ENCODE data around the gene TLN1. TPM values are rescaled to one million over a fixed set of nuclear protein-coding genes. Genes with fewer than 3 reads are reported as not detected.

The TLN1 gene
- total RNA-seq, 4 donors from 2014 or later, result 301 to 553 (median 412) TPM

DNA sequence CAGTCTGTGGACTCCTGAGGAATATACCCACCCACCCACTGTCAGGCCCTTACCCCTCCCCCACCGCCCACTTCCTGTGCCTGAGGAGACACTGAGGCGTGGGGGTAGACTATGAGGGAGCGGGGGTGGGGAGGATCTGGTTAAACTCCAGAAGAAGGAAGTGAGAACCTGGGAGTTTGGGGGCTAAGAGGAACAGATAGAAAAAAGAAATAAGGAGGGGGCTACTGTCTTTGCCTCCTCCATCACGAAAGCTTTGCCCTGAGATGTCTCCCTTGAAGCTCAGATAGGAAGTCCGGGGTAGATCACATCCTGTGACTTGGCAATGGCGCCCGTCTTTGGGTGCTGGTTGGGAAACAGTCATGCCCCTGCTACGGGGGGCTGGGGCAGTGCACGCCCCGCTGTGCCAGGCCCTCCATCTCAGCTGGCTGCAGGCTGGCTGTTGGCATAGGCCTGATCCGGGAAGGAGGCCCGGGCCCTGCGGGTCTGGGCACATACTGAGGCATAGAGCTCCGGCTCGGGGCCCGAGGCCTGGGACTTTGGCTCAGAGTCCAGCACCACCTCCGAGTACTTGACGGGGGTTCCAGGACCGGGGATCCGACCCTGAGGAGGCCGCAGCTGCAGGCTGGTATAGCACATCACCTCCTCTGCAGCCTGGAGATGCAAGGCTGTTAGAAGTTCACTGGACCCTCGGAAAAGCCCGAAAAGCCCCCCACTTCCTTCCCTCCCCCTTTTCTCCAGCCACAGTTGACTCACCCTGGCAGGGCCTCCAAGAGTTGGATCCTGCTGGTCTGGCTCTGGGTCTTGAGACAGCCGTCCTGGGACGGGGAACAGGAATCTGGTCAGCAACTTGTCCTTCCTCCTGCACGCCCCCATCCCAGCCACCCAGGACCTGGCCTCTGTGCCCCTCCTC is 82.3 kb downstream of the TLN1 start:
- DNase-seq (ENCODE audit: low spot score), result no peak
- TF ChIP-seq, protein P1, sequence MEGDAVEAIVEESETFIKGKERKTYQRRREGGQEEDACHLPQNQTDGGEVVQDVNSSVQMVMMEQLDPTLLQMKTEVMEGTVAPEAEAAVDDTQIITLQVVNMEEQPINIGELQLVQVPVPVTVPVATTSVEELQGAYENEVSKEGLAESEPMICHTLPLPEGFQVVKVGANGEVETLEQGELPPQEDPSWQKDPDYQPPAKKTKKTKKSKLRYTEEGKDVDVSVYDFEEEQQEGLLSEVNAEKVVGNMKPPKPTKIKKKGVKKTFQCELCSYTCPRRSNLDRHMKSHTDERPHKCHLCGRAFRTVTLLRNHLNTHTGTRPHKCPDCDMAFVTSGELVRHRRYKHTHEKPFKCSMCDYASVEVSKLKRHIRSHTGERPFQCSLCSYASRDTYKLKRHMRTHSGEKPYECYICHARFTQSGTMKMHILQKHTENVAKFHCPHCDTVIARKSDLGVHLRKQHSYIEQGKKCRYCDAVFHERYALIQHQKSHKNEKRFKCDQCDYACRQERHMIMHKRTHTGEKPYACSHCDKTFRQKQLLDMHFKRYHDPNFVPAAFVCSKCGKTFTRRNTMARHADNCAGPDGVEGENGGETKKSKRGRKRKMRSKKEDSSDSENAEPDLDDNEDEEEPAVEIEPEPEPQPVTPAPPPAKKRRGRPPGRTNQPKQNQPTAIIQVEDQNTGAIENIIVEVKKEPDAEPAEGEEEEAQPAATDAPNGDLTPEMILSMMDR (IDR thresholded peaks at IDR 0.05), result no peak
- no peak for ATAC-seq (ENCODE audit: low FRiP score)

Small RNA genes lying within 50 kb of the gene (small RNA-seq; reads per million reads assigned to genes)
- gene MIR6853, result not detected
- not detected for gene RMRP
- gene RN7SL22P, result not detected

Other genes with a start within 250 kb of the TLN1 start
- gene RUSC2, start 242.1 kb downstream of the TLN1 start, total RNA-seq, result 10 to 100 TPM; 12.2 to 23.5 (median 21.1) TPM
- 10 to 100 TPM; 29.6 to 53.0 (median 36.5) TPM for gene TESK1, start 126.9 kb downstream of the TLN1 start, total RNA-seq
- 10 to 100 TPM in 1 of 4 donors, 1 to 10 TPM in 3; 1.6 to 15.5 (median 4.9) TPM for gene CD72, start 113.8 kb downstream of the TLN1 start, total RNA-seq
- gene SIT1, start 81.3 kb downstream of the TLN1 start, total RNA-seq, result 1 to 10 TPM in 3 of 4 donors, under 1 TPM in 1; 0.74 to 5.2 (median 1.1) TPM
- 1,000 to 10,000 TPM in 3 of 4 donors, 100 to 1,000 TPM in 1; 841 to 3,200 (median 2,180) TPM for gene RMRP, start 74.2 kb downstream of the TLN1 start, total RNA-seq
- 100 to 1,000 TPM in 1 of 4 donors, 10 to 100 TPM in 3; 35.8 to 108 (median 52.5) TPM for gene CCDC107, start 73.9 kb downstream of the TLN1 start, total RNA-seq
- gene ARHGEF39, start 67.0 kb downstream of the TLN1 start, total RNA-seq, result 1 to 10 TPM in 1 of 4 donors, under 1 TPM in 2, not detected in 1; 0.36 to 2.8 (median 0.65) TPM
- gene CA9, start 58.3 kb downstream of the TLN1 start, total RNA-seq, result 10 to 100 TPM in 1 of 4 donors, 1 to 10 TPM in 1, under 1 TPM in 1, not detected in 1; 0.82 to 35.4 (median 2.0) TPM
- gene TPM2, start 42.3 kb downstream of the TLN1 start, total RNA-seq, result 100 to 1,000 TPM; 150 to 301 (median 237) TPM
- gene CREB3, start 471 bp upstream of the TLN1 start, total RNA-seq, result 10 to 100 TPM; 43.2 to 48.3 (median 45.8) TPM
- gene GBA2, start 17.0 kb upstream of the TLN1 start, total RNA-seq, result 10 to 100 TPM; 33.7 to 94.7 (median 57.9) TPM
- gene RGP1, start 17.1 kb upstream of the TLN1 start, total RNA-seq, result 10 to 100 TPM; 12.7 to 19.2 (median 17.5) TPM
- not detected for gene MSMP, start 22.1 kb upstream of the TLN1 start, total RNA-seq
- gene NPR2, start 59.4 kb upstream of the TLN1 start, total RNA-seq, result 10 to 100 TPM; 13.7 to 28.2 (median 24.3) TPM
- 1 to 10 TPM in 2 of 4 donors, under 1 TPM in 1, not detected in 1; 0.65 to 2.8 (median 2.0) TPM for gene SPAG8, start 80.1 kb upstream of the TLN1 start, total RNA-seq
- 10 to 100 TPM; 19.8 to 49.7 (median 40.6) TPM for gene HINT2, start 82.8 kb upstream of the TLN1 start, total RNA-seq
- not detected for gene FAM221B, start 96.5 kb upstream of the TLN1 start, total RNA-seq
- 10 to 100 TPM in 1 of 4 donors, 1 to 10 TPM in 3; 2.7 to 13.2 (median 4.6) TPM for gene TMEM8B, start 97.0 kb upstream of the TLN1 start, total RNA-seq
- gene OR13J1, start 138.2 kb upstream of the TLN1 start, total RNA-seq, result not detected
- 10 to 100 TPM in 2 of 4 donors, 1 to 10 TPM in 2; 5.1 to 17.5 (median 11.3) TPM for gene HRCT1, start 174.0 kb upstream of the TLN1 start, total RNA-seq
- 10 to 100 TPM in 3 of 4 donors, 1 to 10 TPM in 1; 5.6 to 70.1 (median 18.4) TPM for gene SPAAR, start 177.3 kb upstream of the TLN1 start, total RNA-seq
- not detected for gene OR2S2, start 226.0 kb upstream of the TLN1 start, total RNA-seq

Data from omental fat pad (tissue), 4 donors.